A673 (cell line): ENCODE data around the gene CHMP1A.
"Not testable (repeated sequence)": the region's sequence is repeated elsewhere in the genome, so short reads cannot be mapped to it uniquely, and the experiment has no call there.

Experiments
- CTCF ChIP-seq: fragments of 300-800, 200-600 bp; sonication (generic); conservative IDR thresholded peaks from 2 replicates; pipeline ENCODE4 v1.5.1; 2017; ENCODE audit warnings: low read depth, mild to moderate bottlenecking, antibody characterized with exemption, low read length, moderate library complexity, mixed read lengths
- EZH2 ChIP-seq: fragments of 200-600 bp; sonication (generic); IDR thresholded peaks from 2 replicates; pipeline ENCODE4 v1.6.1; 2017; ENCODE audit warnings: borderline replicate concordance, low read depth, mild to moderate bottlenecking, mixed read lengths, antibody characterized with exemption, low read length; ENCODE audit not compliant: poor library complexity, severe bottlenecking

GRCh38 chr16:89689621-89690020 is 32.1 kb upstream of the CHMP1A start:
- TF ChIP-seq CTCF, EZH2: not testable (repeated sequence)
